Spleen (tissue), 3 donors: ENCODE data around the gene CYB561D2.

Experiments used
- POLR2A ChIP-seq, 3 donors: fragments of 450-650 bp; IDR thresholded peaks; one replicate each; pipeline ENCODE4 v1.5.1; 2017; ENCODE audit warnings: antibody characterized with exemption in 3 of 3, mild to moderate bottlenecking in 1 of 3
- POLR2AphosphoS5 ChIP-seq, 3 donors: sonication (generic); formaldehyde crosslinking; IDR thresholded peaks; one replicate each; pipeline ENCODE4 v1.5.1; 2017; ENCODE audit warnings: antibody characterized with exemption in 3 of 3

DNA sequence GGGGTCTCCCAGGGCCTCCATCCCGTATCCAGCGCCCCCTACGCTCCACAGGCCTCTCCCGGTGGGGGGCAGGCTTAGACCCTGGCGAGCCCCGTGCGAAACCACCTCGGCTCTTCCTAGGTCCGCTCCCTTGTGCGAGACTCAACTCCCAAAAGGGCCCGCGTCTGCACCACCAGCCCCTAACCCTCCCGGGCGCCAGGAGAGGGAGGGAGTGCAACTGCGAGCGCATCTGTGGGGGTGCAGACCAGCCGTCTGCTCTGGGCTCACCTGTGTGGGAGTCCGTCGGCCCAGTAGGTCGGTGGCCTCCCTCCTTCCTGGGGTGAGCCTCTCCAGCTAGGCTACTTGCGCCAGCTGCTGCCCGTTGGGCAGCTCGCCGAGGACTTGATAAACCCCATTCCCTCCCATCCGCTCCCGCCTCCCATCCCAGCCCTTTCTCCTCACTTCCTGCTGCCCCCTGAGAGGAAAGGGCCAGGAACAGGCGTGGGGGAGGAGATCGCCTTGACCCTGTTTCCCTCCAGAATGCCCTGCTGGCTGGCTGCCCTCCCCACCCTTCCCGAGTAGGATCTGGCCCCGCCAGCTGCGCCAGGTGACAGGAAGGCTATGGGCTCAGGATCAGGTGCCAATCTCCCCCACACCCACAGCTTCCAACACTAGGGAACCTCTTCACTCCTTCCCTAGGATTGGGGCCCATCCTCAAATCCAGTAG, 28.1 kb upstream of the CYB561D2 start, which contains the start of gene HYAL2:
- TF ChIP-seq POLR2AphosphoS5 (IDR thresholded peaks at IDR 0.05) (peak; percentile 90 to 95 (median 93)), POLR2A (IDR thresholded peaks at IDR 0.05) (peak in 1 of 3 donors; percentile 66)
